ENCODE results near the gene RCBTB1. TPM values are rescaled to one million over a fixed set of nuclear protein-coding genes. Genes with fewer than 3 reads are reported as not detected.

Gene RCBTB1
- polyA plus RNA-seq, 1 donor from 2014 or later: 65.3 TPM

- H3K4me2 ChIP-seq (ENCODE audit: low read length): no peak overlapping the region
- TF ChIP-seq MXI1 (conservative IDR thresholded peaks at IDR 0.05; ENCODE audit: poor library complexity, severe bottlenecking) (no peak), EZH2 (IDR thresholded peaks at IDR 0.05; ENCODE audit: borderline replicate concordance, insufficient read depth, low read length, poor library complexity, severe bottlenecking) (no peak), TAF1 (IDR thresholded peaks at IDR 0.05; ENCODE audit: low read depth) (no peak), EP300 (conservative IDR thresholded peaks at IDR 0.05; ENCODE audit: poor library complexity, severe bottlenecking) (no peak), CTCF (IDR thresholded peaks at IDR 0.05; ENCODE audit: poor library complexity, severe bottlenecking) (no peak), SMC3 (conservative IDR thresholded peaks at IDR 0.05; ENCODE audit: poor library complexity) (no peak), POLR2AphosphoS5 (IDR thresholded peaks at IDR 0.05) (no peak), RAD21 (conservative IDR thresholded peaks at IDR 0.05) (no peak)
- TF ChIP-seq, protein P1, sequence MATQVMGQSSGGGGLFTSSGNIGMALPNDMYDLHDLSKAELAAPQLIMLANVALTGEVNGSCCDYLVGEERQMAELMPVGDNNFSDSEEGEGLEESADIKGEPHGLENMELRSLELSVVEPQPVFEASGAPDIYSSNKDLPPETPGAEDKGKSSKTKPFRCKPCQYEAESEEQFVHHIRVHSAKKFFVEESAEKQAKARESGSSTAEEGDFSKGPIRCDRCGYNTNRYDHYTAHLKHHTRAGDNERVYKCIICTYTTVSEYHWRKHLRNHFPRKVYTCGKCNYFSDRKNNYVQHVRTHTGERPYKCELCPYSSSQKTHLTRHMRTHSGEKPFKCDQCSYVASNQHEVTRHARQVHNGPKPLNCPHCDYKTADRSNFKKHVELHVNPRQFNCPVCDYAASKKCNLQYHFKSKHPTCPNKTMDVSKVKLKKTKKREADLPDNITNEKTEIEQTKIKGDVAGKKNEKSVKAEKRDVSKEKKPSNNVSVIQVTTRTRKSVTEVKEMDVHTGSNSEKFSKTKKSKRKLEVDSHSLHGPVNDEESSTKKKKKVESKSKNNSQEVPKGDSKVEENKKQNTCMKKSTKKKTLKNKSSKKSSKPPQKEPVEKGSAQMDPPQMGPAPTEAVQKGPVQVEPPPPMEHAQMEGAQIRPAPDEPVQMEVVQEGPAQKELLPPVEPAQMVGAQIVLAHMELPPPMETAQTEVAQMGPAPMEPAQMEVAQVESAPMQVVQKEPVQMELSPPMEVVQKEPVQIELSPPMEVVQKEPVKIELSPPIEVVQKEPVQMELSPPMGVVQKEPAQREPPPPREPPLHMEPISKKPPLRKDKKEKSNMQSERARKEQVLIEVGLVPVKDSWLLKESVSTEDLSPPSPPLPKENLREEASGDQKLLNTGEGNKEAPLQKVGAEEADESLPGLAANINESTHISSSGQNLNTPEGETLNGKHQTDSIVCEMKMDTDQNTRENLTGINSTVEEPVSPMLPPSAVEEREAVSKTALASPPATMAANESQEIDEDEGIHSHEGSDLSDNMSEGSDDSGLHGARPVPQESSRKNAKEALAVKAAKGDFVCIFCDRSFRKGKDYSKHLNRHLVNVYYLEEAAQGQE (IDR thresholded peaks at IDR 0.05; ENCODE audit: borderline replicate concordance): no peak
- H3K36me3 ChIP-seq (ENCODE audit: insufficient read depth, low read length): peaks cover 8% of the 10 kb centered on the region
- no peaks in the 10 kb centered on the region for H3K9me3 ChIP-seq (ENCODE audit: low read length)
- H3K9ac ChIP-seq (ENCODE audit: low read length): no peak overlapping the region
- H2AFZ ChIP-seq (ENCODE audit: low read depth, low read length): no peak overlapping the region
- no peaks in the 10 kb centered on the region for H3K79me2 ChIP-seq (replicated peaks; ENCODE audit: insufficient read depth, low read length)
- H4K20me1 ChIP-seq (ENCODE audit: insufficient read depth): no peaks in the 10 kb centered on the region
- no peaks in the 10 kb centered on the region for H3K27me3 ChIP-seq (ENCODE audit: insufficient read depth, low read depth, low read length)
- H3K9me2 ChIP-seq (ENCODE audit: insufficient read depth, low read length): no peaks in the 10 kb centered on the region
- H3F3A ChIP-seq (ENCODE audit: insufficient read depth, low read length, poor library complexity, severe bottlenecking): no peaks in the 10 kb centered on the region
- no peak overlapping the region for H3K27ac ChIP-seq (ENCODE audit: low read length)
- H3K4me3 ChIP-seq (ENCODE audit: low read length): no peak overlapping the region
These were observed 47.0 kb downstream of the RCBTB1 start for GRCh38 chr13:49538404-49538803.

DNA sequence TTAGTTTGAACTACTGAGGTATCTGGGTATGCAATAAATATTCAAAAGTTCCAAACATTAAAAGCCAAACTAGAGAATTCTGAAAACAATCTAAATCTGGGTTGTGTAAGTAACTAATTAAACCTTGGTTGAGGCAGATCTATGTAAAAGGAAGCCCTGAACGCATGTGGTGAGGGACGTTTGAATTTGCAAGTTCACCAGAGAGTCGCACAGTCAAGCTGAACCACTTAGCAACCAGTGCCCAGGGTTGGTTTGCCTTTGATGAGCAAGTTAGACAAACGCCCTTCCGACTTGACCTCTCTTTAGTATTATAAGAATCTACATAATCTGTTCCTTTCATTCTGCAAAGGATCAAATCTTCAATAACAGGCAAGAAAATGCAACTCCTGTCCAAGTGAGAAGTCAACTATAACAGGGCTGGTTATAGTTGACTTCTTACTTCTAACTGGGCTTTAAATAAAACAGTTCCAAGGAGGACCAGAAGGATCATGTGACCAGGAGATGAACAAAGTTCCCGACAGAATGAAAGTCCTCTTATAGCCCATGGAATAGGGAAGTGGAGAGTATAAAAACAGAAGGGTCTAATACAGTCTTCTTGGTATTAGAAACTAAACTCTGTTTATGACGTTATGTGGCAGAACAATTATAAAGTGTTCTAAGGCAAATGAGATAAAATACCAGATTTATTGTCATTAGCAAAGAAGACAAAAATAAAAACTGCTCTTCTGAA is 49.0 kb downstream of the RCBTB1 start:
- H3K4me3 ChIP-seq (ENCODE audit: low read length): no peak overlapping the region
- no peaks in the 10 kb centered on the region for H4K20me1 ChIP-seq (ENCODE audit: insufficient read depth)
- no peaks in the 10 kb centered on the region for H3K27me3 ChIP-seq (ENCODE audit: insufficient read depth, low read depth, low read length)
- no peak overlapping the region for H3K4me2 ChIP-seq (ENCODE audit: low read length)
- H3K9me3 ChIP-seq (ENCODE audit: low read length): no peaks in the 10 kb centered on the region
- no peak overlapping the region for H3K27ac ChIP-seq (ENCODE audit: low read length)
- peaks cover 8% of the 10 kb centered on the region for H3K36me3 ChIP-seq (ENCODE audit: insufficient read depth, low read length)
- no peak overlapping the region for H2AFZ ChIP-seq (ENCODE audit: low read depth, low read length)
- no peaks in the 10 kb centered on the region for H3K79me2 ChIP-seq (replicated peaks; ENCODE audit: insufficient read depth, low read length)
- H3K9ac ChIP-seq (ENCODE audit: low read length): no peak overlapping the region
- no peaks in the 10 kb centered on the region for H3K9me2 ChIP-seq (ENCODE audit: insufficient read depth, low read length)
- H3F3A ChIP-seq (ENCODE audit: insufficient read depth, low read length, poor library complexity, severe bottlenecking): no peaks in the 10 kb centered on the region
- TF ChIP-seq, protein P1 (IDR thresholded peaks at IDR 0.05; ENCODE audit: borderline replicate concordance): no peak
- TF ChIP-seq TAF1 (IDR thresholded peaks at IDR 0.05; ENCODE audit: low read depth) (no peak), CTCF (IDR thresholded peaks at IDR 0.05; ENCODE audit: poor library complexity, severe bottlenecking) (no peak), MXI1 (conservative IDR thresholded peaks at IDR 0.05; ENCODE audit: poor library complexity, severe bottlenecking) (no peak), SMC3 (conservative IDR thresholded peaks at IDR 0.05; ENCODE audit: poor library complexity) (no peak), POLR2AphosphoS5 (IDR thresholded peaks at IDR 0.05) (no peak), EP300 (conservative IDR thresholded peaks at IDR 0.05; ENCODE audit: poor library complexity, severe bottlenecking) (no peak)

Data from neural cell (in vitro differentiated cells).